PC-3 (cell line): ENCODE results near the gene PTRH1. TPM values are rescaled to one million over a fixed set of nuclear protein-coding genes. Genes with fewer than 3 reads are reported as not detected.

Source experiments
- ATAC-seq: fragments of 200-7000 bp; cut with Tn5 transposase; 2 replicates; pipeline ENCODE4 v1.9.1; 2020; ENCODE audit warnings: mild to moderate bottlenecking, moderate library complexity
- BruUV-seq: library from RNA; stranded (reverse); fragments of 400-500 nt; replicated peaks from 2 replicates; lab custom pipeline; 2021; lab: Mats Ljungman, UMichigan
- CTCF ChIA-PET: fragments of 300-600 bp; sonication (Branson Sonifier 250); formaldehyde crosslinking; loops from one replicate; lab custom pipeline; 2022; ENCODE audit warnings: antibody characterized with exemption; lab: Charles Lee
- POLR2A ChIA-PET: fragments of 300-600 bp; sonication (Branson Sonifier 250); formaldehyde crosslinking; loops from one replicate; lab custom pipeline; 2022; ENCODE audit warnings: antibody characterized with exemption; ENCODE audit not compliant: unreplicated experiment; lab: Charles Lee
- DNase-seq: peaks from one replicate; pipeline ENCODE4 v3.0.0-alpha.2; 2015
- H2AFZ ChIP-seq: fragments of 300-600 bp; sonication (generic); 2 replicates; pipeline ENCODE4 v1.6.0; 2016; ENCODE audit warnings: antibody characterized with exemption, low read length
- H3F3A ChIP-seq: fragments of 300-600 bp; sonication (generic); one replicate; pipeline ENCODE4 v1.6.0; 2017; ENCODE audit warnings: antibody characterized with exemption, low read length, control low read depth, mild to moderate bottlenecking; ENCODE audit not compliant: unreplicated experiment
- H3K27ac ChIP-seq: fragments of 300-600 bp; sonication (generic); 2 replicates; pipeline ENCODE4 v1.5.1; 2016; ENCODE audit warnings: mild to moderate bottlenecking, low read length
- H3K27me3 ChIP-seq: fragments of 300-600 bp; sonication (generic); 2 replicates; pipeline ENCODE4 v1.6.1; 2016; ENCODE audit warnings: low read length, mixed read lengths
- H3K36me3 ChIP-seq: fragments of 300-600 bp; sonication (generic); 2 replicates; pipeline ENCODE4 v1.6.1; 2016; ENCODE audit warnings: low read depth, mixed run types, low read length, mixed read lengths
- H3K4me1 ChIP-seq: fragments of 300-600 bp; sonication (generic); 2 replicates; pipeline ENCODE4 v1.5.1; 2016; ENCODE audit warnings: low read length; ENCODE audit not compliant: insufficient read depth
- H3K4me2 ChIP-seq: fragments of 300-600 bp; sonication (generic); 2 replicates; pipeline ENCODE4 v1.6.0; 2016; ENCODE audit warnings: low read length
- H3K4me3 ChIP-seq: fragments of 300-600 bp; sonication (generic); 2 replicates; pipeline ENCODE4 v1.5.1; 2016; ENCODE audit warnings: mild to moderate bottlenecking, low read length, mixed read lengths
- H3K79me2 ChIP-seq: fragments of 300-600 bp; sonication (generic); 2 replicates; pipeline ENCODE4 v1.6.1; 2017; ENCODE audit warnings: low read length, mixed read lengths
- H3K9ac ChIP-seq: fragments of 300-600 bp; sonication (generic); 2 replicates; pipeline ENCODE4 v1.6.0; 2016; ENCODE audit warnings: mild to moderate bottlenecking, low read length
- H3K9me2 ChIP-seq: fragments of 300-600 bp; sonication (generic); replicated peaks from 2 replicates; pipeline ENCODE4 v1.6.1; 2016; ENCODE audit warnings: mixed run types, low read length, mixed read lengths
- H3K9me3 ChIP-seq: fragments of 300-600 bp; sonication (generic); 2 replicates; pipeline ENCODE4 v1.6.1; 2016; ENCODE audit warnings: low read length, mixed read lengths
- H4K20me1 ChIP-seq: fragments of 300-600 bp; sonication (generic); 2 replicates; pipeline ENCODE4 v1.6.1; 2016; ENCODE audit warnings: low read length, mixed read lengths
- CTCF ChIP-seq: fragments of 300-600 bp; sonication (generic); conservative IDR thresholded peaks from 2 replicates; pipeline ENCODE4 v1.5.1; 2017; ENCODE audit warnings: antibody characterized with exemption, low read depth, mild to moderate bottlenecking, low read length
- EZH2 ChIP-seq: fragments of 300-600 bp; sonication (generic); IDR thresholded peaks from one replicate; pipeline ENCODE4 v1.6.1; 2017; ENCODE audit warnings: antibody characterized with exemption, mild to moderate bottlenecking, low read length; ENCODE audit not compliant: unreplicated experiment
- EZH2phosphoT487 ChIP-seq: fragments of 300-600 bp; sonication (generic); IDR thresholded peaks from 2 replicates; pipeline ENCODE4 v1.6.1; 2018; ENCODE audit warnings: mild to moderate bottlenecking, antibody characterized with exemption, low read length, borderline replicate concordance
- intact Hi-C: fragments of 100-400 bp; cut with micrococcal nuclease; formaldehyde crosslinking; loops from 2 replicates; pipeline ENCODE4 v1.9.0; 2023
- total RNA-seq: library from RNA; depleted of rRNA; stranded (reverse); fragments of >200 nt; gene quantifications from 2 replicates; pipeline ENCODE4 v1.2.3, GENCODE V29; 2014

PTRH1 gene
- total RNA-seq, 1 experiment from 2014 or later, result 45.3 TPM

GRCh38 chr9:127744398-127745110, 29.1 kb upstream of the PTRH1 start:
- Histone ChIP-seq H3F3A (no peaks in the 10 kb centered on the region), H3K27me3 (no peaks in the 10 kb centered on the region), H3K4me1 (peaks cover 7% of the 10 kb centered on the region; the same call in 1 of the 2 replicates), H3K4me2 (no peak overlapping the region), H3K36me3 (no peaks in the 10 kb centered on the region), H3K9ac (no peak overlapping the region), H2AFZ (no peak overlapping the region), H3K4me3 (no peak overlapping the region), H3K9me3 (no peaks in the 10 kb centered on the region), H3K9me2 (no peaks in the 10 kb centered on the region), H3K79me2 (no peaks in the 10 kb centered on the region), H4K20me1 (no peaks in the 10 kb centered on the region), H3K27ac (no peak overlapping the region)
- intact Hi-C loops, result no loop called here
- ATAC-seq, result no peak
- TF ChIP-seq EZH2phosphoT487, result no peak
- no peak for TF ChIP-seq EZH2
- ChIA-PET POLR2A (no interaction called here), CTCF (no interaction called here)
- BruUV-seq, result no TSS peak
- DNase-seq, result no peak

DNA sequence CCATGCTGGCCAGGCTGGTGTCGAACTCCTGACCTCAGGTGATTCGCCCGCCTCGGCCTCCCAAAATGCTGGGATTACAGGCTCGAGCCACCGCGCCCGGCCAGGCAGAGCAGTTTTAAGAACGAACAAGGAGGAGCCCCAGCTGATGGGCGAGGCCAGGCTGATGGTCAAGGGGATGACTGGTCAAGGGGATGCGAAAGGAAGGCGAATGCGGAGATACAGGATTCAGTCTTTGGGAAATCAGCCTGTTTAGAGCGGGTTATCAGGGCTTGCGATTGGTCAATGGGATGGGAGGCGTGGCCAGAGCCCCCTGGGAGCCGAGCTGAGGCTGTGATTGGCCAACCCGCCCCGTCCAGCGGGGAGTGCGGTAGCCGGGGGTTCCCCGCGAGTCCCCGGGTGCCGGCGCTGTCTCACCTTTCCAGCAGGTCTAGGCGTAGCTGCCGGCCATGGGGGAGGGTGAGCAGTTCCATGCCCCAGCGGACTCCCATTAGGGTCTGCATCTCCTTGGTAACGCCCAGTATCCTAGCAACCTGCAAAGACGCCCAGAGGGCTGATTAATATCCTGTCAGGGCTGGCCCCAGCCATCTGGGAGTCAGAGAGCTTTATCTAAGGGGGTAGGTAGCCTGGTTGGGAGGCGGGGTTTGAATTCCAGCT, 27.1 kb upstream of the PTRH1 start:
- no peaks in the 10 kb centered on the region for H3K36me3 ChIP-seq
- CTCF ChIA-PET, result no interaction called here
- no peak overlapping the region for H3K4me2 ChIP-seq
- no peaks in the 10 kb centered on the region for H3F3A ChIP-seq
- H3K9me2 ChIP-seq, result no peaks in the 10 kb centered on the region
- H3K27me3 ChIP-seq, result no peaks in the 10 kb centered on the region
- intact Hi-C loops, result no loop called here
- no peak overlapping the region for H3K9ac ChIP-seq
- POLR2A ChIA-PET, result no interaction called here
- H4K20me1 ChIP-seq, result no peaks in the 10 kb centered on the region
- no peak for DNase-seq
- H3K9me3 ChIP-seq, result no peaks in the 10 kb centered on the region
- no peak for ATAC-seq
- H3K27ac ChIP-seq, result no peak overlapping the region
- peaks cover 7% of the 10 kb centered on the region; the same call in 1 of the 2 replicates for H3K4me1 ChIP-seq
- TF ChIP-seq CTCF (no peak), EZH2 (no peak), EZH2phosphoT487 (no peak)
- H3K4me3 ChIP-seq, result no peak overlapping the region
- no peak overlapping the region for H2AFZ ChIP-seq
- H3K79me2 ChIP-seq, result no peaks in the 10 kb centered on the region
- BruUV-seq, result no TSS peak

GRCh38 chr9:127741831-127742434, 26.5 kb upstream of the PTRH1 start:
- Histone ChIP-seq H3K27ac (no peak overlapping the region), H3K4me2 (no peak overlapping the region), H3K9me3 (no peaks in the 10 kb centered on the region), H3K4me1 (peaks cover 7% of the 10 kb centered on the region; the same call in 1 of the 2 replicates), H3K9me2 (no peaks in the 10 kb centered on the region), H3K9ac (no peak overlapping the region), H2AFZ (no peak overlapping the region), H3K36me3 (no peaks in the 10 kb centered on the region), H3K79me2 (no peaks in the 10 kb centered on the region), H3F3A (no peaks in the 10 kb centered on the region), H4K20me1 (no peaks in the 10 kb centered on the region), H3K27me3 (no peaks in the 10 kb centered on the region), H3K4me3 (no peak overlapping the region)
- POLR2A ChIA-PET, result no interaction called here
- no peak for DNase-seq
- no peak for ATAC-seq
- no TSS peak for BruUV-seq
- intact Hi-C loops, result no loop called here
- CTCF ChIA-PET, result no interaction called here
- no peak for TF ChIP-seq CTCF
- no peak for TF ChIP-seq EZH2
- TF ChIP-seq EZH2phosphoT487, result no peak
